Measurements from ENCODE around the gene RNF14.

- TF ChIP-seq TEAD4 (IDR thresholded peaks at IDR 0.05) (no peak), CEBPB (IDR thresholded peaks at IDR 0.05) (no peak), EP300 (IDR thresholded peaks at IDR 0.05; ENCODE audit: borderline replicate concordance) (no peak), RAD21 (IDR thresholded peaks at IDR 0.05; ENCODE audit: low read depth) (no peak), TAF1 (IDR thresholded peaks at IDR 0.05; ENCODE audit: low read depth) (no peak), YY1 (IDR thresholded peaks at IDR 0.05; ENCODE audit: low read depth) (no peak)
Measured at GRCh38 chr5:142038735-142039134, 69.8 kb downstream of the RNF14 start.
